ENCODE data around the gene CILP2. TPM values are rescaled to one million over a fixed set of nuclear protein-coding genes. Genes with fewer than 3 reads are reported as not detected.

Gene CILP2
- total and polyA plus RNA-seq, 9 of the 15 experiments (the other 6 are each of a cell fraction or from before 2014, with no cell fraction given): 0.04 to 0.35 (median 0.05) TPM; not detected in 2

DNA sequence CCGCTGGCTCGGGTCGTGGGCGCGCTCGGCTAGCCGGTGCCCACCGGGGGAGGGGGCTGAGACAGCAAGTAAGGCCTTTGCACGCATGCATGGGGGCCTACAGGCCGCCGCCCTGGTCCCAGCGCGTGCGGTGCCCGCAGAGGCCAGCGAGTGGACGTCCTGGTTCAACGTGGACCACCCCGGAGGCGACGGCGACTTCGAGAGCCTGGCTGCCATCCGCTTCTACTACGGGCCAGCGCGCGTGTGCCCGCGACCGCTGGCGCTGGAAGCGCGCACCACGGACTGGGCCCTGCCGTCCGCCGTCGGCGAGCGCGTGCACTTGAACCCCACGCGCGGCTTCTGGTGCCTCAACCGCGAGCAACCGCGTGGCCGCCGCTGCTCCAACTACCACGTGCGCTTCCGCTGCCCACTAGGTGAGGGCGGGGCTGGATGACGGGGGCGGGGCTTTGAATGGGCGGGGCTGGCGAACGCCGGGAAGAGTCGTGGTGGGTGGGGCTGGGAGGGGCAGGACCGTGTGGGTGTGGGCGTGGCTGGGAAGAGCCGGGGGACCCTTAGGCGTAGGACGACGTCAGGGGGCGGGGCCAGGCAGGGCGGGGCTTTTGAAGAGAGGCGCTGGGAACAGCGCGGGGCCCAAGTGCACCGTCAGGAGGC is 2.1 kb downstream of the CILP2 start (continued):
- TF ChIP-seq ZBTB33 (CRISPR knock-in tag; IDR thresholded peaks at IDR 0.05) (peak; percentile 99), SMAD3 (CRISPR knock-in tag; conservative IDR thresholded peaks at IDR 0.05) (no peak), CREB1 (IDR thresholded peaks at IDR 0.05) (peak; percentile 58), CREB1 (CRISPR knock-in tag; IDR thresholded peaks at IDR 0.05) (no peak), KLF10 (CRISPR knock-in tag; IDR thresholded peaks at IDR 0.05) (no peak), ZNF133 (CRISPR knock-in tag; IDR thresholded peaks at IDR 0.05) (no peak), ZNF778 (CRISPR knock-in tag; IDR thresholded peaks at IDR 0.05) (no peak), MGA (IDR thresholded peaks at IDR 0.05) (peak; percentile 86), ZNF280B (CRISPR knock-in tag; IDR thresholded peaks at IDR 0.05) (no peak), ATF1 (CRISPR knock-in tag; IDR thresholded peaks at IDR 0.05) (peak; percentile 6; the same call in 1 of the 2 replicates), ATF1 (tag; IDR thresholded peaks at IDR 0.05) (no peak), L3MBTL2 (IDR thresholded peaks at IDR 0.05) (peak; percentile 98)
- TF ChIP-seq, protein P1, sequence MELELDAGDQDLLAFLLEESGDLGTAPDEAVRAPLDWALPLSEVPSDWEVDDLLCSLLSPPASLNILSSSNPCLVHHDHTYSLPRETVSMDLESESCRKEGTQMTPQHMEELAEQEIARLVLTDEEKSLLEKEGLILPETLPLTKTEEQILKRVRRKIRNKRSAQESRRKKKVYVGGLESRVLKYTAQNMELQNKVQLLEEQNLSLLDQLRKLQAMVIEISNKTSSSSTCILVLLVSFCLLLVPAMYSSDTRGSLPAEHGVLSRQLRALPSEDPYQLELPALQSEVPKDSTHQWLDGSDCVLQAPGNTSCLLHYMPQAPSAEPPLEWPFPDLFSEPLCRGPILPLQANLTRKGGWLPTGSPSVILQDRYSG (tag; conservative IDR thresholded peaks at IDR 0.05; ENCODE audit: low read depth): no peak

Data from K562 (cell line).